Fibroblast of skin of right biceps (primary cell): ENCODE data around the gene RRN3.
"Not testable (repeated sequence)": the region's sequence is repeated elsewhere in the genome, so short reads cannot be mapped to it uniquely, and the experiment has no call there.

Experiments
- DNase-seq: peaks from one replicate; pipeline ENCODE4 v3.0.0-alpha.2; 2013

Gene RRN3

GRCh38 chr16:15050440-15050839 is 43.6 kb downstream of the RRN3 start:
- not testable (repeated sequence) for DNase-seq

- DNase-seq: no peak
Observed at GRCh38 chr16:15049581-15050180, 44.4 kb downstream of the RRN3 start.

GRCh38 chr16:15046692-15047376 is 47.2 kb downstream of the RRN3 start:
- no peak for DNase-seq

- DNase-seq: not testable (repeated sequence)
Observed at GRCh38 chr16:15045270-15045669, 48.8 kb downstream of the RRN3 start.

GRCh38 chr16:15044286-15044685 is 49.8 kb downstream of the RRN3 start:
- DNase-seq: no peak

- DNase-seq: peak; percentile 32
Observed at GRCh38 chr16:15043344-15043743, 50.7 kb downstream of the RRN3 start.

GRCh38 chr16:15041271-15042004 is 52.6 kb downstream of the RRN3 start:
- DNase-seq: no peak

- no peak for DNase-seq
Observed at GRCh38 chr16:15038689-15039088, 55.4 kb downstream of the RRN3 start.

- no peak for DNase-seq
Observed at GRCh38 chr16:15037745-15038144, 56.3 kb downstream of the RRN3 start.

- no peak for DNase-seq
Observed at GRCh38 chr16:15037003-15037402, 57.1 kb downstream of the RRN3 start.

- DNase-seq: no peak
Observed at GRCh38 chr16:15035163-15035729, 58.8 kb downstream of the RRN3 start.

- no peak for DNase-seq
Observed at GRCh38 chr16:15034266-15035162, 59.6 kb downstream of the RRN3 start.

- no peak for DNase-seq
Observed at GRCh38 chr16:15033309-15033707, 60.8 kb downstream of the RRN3 start.

GRCh38 chr16:15032547-15033308 is 61.3 kb downstream of the RRN3 start:
- peak; percentile 33 for DNase-seq

- no peak for DNase-seq
Observed at GRCh38 chr16:15031586-15031985, 62.5 kb downstream of the RRN3 start.

- DNase-seq: no peak
Observed at GRCh38 chr16:15031179-15031578, 62.9 kb downstream of the RRN3 start.

- not testable (repeated sequence) for DNase-seq
Observed at GRCh38 chr16:15029749-15030148, 64.3 kb downstream of the RRN3 start.

- peak; percentile 23 for DNase-seq
Observed at GRCh38 chr16:15028801-15029698, 65.0 kb downstream of the RRN3 start.

- DNase-seq: not testable (repeated sequence)
Observed at GRCh38 chr16:15028345-15028715, 65.7 kb downstream of the RRN3 start.

GRCh38 chr16:15027503-15028344 is 66.3 kb downstream of the RRN3 start:
- not testable (repeated sequence) for DNase-seq
